Keratinocyte (primary cell): ENCODE data around the gene B4GALNT3. TPM values are rescaled to one million over a fixed set of nuclear protein-coding genes. Genes with fewer than 3 reads are reported as not detected.

Experiments used
- DNase-seq: peaks from one replicate; pipeline ENCODE4 v3.0.0-alpha.2; 2011; ENCODE audit warnings: low read depth, missing footprints, low spot score
- FAIRE-seq: peaks from 2 replicates; lab custom pipeline; 2011; peaks lifted over from hg19 to GRCh38; lab: Jason Lieb, UNC
- H2AFZ ChIP-seq: 2 replicates; pipeline ENCODE4 v1.6.0; 2012; ENCODE audit warnings: low read length, control low read depth, inconsistent platforms; ENCODE audit not compliant: control insufficient read depth
- H3K27ac ChIP-seq: 2 replicates; pipeline ENCODE4 v1.5.1; 2011; ENCODE audit warnings: low read length; ENCODE audit not compliant: control insufficient read depth, insufficient read depth
- H3K27me3 ChIP-seq: 3 replicates; pipeline ENCODE4 v1.6.0; 2011; ENCODE audit warnings: low read length; ENCODE audit not compliant: control insufficient read depth, insufficient read depth; ENCODE audit errors: extremely low read depth
- H3K36me3 ChIP-seq, 2 experiments: 2 replicates in 1 of 2; 3 replicates in 1 of 2; pipeline ENCODE4 v1.5.1; 2011; ENCODE audit warnings: low read length in 2 of 2, mild to moderate bottlenecking in 1 of 2; ENCODE audit not compliant: control insufficient read depth in 2 of 2, insufficient read depth in 2 of 2; ENCODE audit errors: extremely low read depth in 1 of 2
- H3K4me1 ChIP-seq: 3 replicates; pipeline ENCODE4 v1.5.1; 2011; ENCODE audit warnings: low read length; ENCODE audit not compliant: control insufficient read depth, insufficient read depth; ENCODE audit errors: extremely low read depth
- H3K4me2 ChIP-seq: 3 replicates; pipeline ENCODE4 v1.6.0; 2011; ENCODE audit warnings: low read depth, low read length; ENCODE audit not compliant: control insufficient read depth, insufficient read depth; ENCODE audit errors: extremely low read depth
- H3K4me3 ChIP-seq, 3 experiments: fragments of 200-600 bp in 1 of 3; sonication (generic) in 1 of 3; 2 replicates in 2 of 3; 3 replicates in 1 of 3; pipeline ENCODE4 v1.5.1; 2011 to 2016; ENCODE audit warnings: low read length in 3 of 3, mild to moderate bottlenecking in 3 of 3, control low read depth in 2 of 3, inconsistent platforms in 1 of 3, low read depth in 1 of 3, mixed read lengths in 1 of 3, mixed run types in 1 of 3, moderate library complexity in 1 of 3; ENCODE audit not compliant: control insufficient read depth in 2 of 3, insufficient read depth in 2 of 3; ENCODE audit errors: extremely low read depth in 1 of 3
- H3K79me2 ChIP-seq: 2 replicates; pipeline ENCODE4 v1.6.0; 2012; ENCODE audit warnings: low read length; ENCODE audit not compliant: control insufficient read depth, insufficient read depth
- H3K9ac ChIP-seq: 3 replicates; pipeline ENCODE4 v1.6.0; 2011; ENCODE audit warnings: low read length; ENCODE audit not compliant: control insufficient read depth, insufficient read depth; ENCODE audit errors: extremely low read depth
- H3K9me1 ChIP-seq: 3 replicates; pipeline ENCODE4 v1.6.0; 2011; ENCODE audit warnings: low read length; ENCODE audit not compliant: control insufficient read depth, insufficient read depth; ENCODE audit errors: extremely low read depth
- H3K9me3 ChIP-seq: 2 replicates; pipeline ENCODE4 v1.5.1; 2012; ENCODE audit warnings: low read depth, low read length; ENCODE audit not compliant: control insufficient read depth
- H4K20me1 ChIP-seq: 3 replicates; pipeline ENCODE4 v1.6.0; 2011; ENCODE audit warnings: low read length; ENCODE audit not compliant: control insufficient read depth, insufficient read depth; ENCODE audit errors: extremely low read depth
- CTCF ChIP-seq, 3 experiments: IDR thresholded peaks in 1 of 3; conservative IDR thresholded peaks in 1 of 3; optimal IDR thresholded peaks in 1 of 3; 2 replicates in 2 of 3; 3 replicates in 1 of 3; pipeline versions ENCODE3 to v1.5.1; 2011; ENCODE audit warnings: low read length in 3 of 3, mild to moderate bottlenecking in 3 of 3, moderate library complexity in 2 of 3, control low read depth in 1 of 3, inconsistent platforms in 1 of 3; ENCODE audit not compliant: insufficient read depth in 2 of 3; ENCODE audit errors: extremely low read depth in 1 of 3
- EZH2 ChIP-seq: IDR thresholded peaks from one replicate; pipeline ENCODE4 v1.6.1; 2012; ENCODE audit warnings: inconsistent platforms, mild to moderate bottlenecking, low read length, moderate library complexity
- dilution Hi-C: fragments of 300-500 bp; cut with MboI; formaldehyde crosslinking; loops from one replicate; pipeline ENCODE4 v1.7.0; 2020; ENCODE audit warnings: low sequenced_read_pairs; ENCODE audit not compliant: extremely low pct_ligation_motif_present
- polyA plus RNA-seq, 5 experiments: library from polyadenylated mRNA; depleted of rRNA in 3 of 5; stranded (reverse) in 3 of 5; stranded (forward) in 1 of 5; unstranded in 1 of 5; fragments of >200 nt; gene quantifications; 1 replicate in 1 of 5; 2 replicates in 3 of 5; 3 replicates in 1 of 5; pipeline versions ENCODE4 v1.2.1 to v1.2.3, GENCODE V29; 2011 to 2012; ENCODE audit warnings: missing spikeins in 2 of 5, low read depth in 1 of 5, low replicate concordance in 1 of 5

B4GALNT3 gene
- polyA plus RNA-seq, 1 donor (not counting 4 experiments of a cell fraction or from before 2014, with no cell fraction given) = 7.5 TPM

GRCh38 chr12:482061-482460, 22.3 kb downstream of the B4GALNT3 start:
- H3K4me2 ChIP-seq = no peak overlapping the region
- peaks cover 1 to 3% of the 10 kb centered on the region in 2 experiments for H3K36me3 ChIP-seq
- FAIRE-seq (no peak), DNase-seq (no peak)
- no peak overlapping the region for H3K9ac ChIP-seq
- H3K27ac ChIP-seq = no peak overlapping the region
- no peaks in the 10 kb centered on the region for H3K27me3 ChIP-seq
- H3K9me1 ChIP-seq = no peaks in the 10 kb centered on the region
- H2AFZ ChIP-seq = no peak overlapping the region
- H3K79me2 ChIP-seq = no peaks in the 10 kb centered on the region
- no peaks in the 10 kb centered on the region for H4K20me1 ChIP-seq
- no peak for TF ChIP-seq CTCF (optimal IDR thresholded peaks at IDR 0.05 in 1 of 3, IDR thresholded peaks at IDR 0.05 in 1 of 3, conservative IDR thresholded peaks at IDR 0.05 in 1 of 3; ENCODE audit: extremely low read depth in 1 of 3, insufficient read depth in 2 of 3, low read length in 3 of 3)
- TF ChIP-seq EZH2 = no peak
- H3K9me3 ChIP-seq = no peaks in the 10 kb centered on the region
- H3K4me3 ChIP-seq = no peak overlapping the region
- dilution Hi-C loops = no loop called here
- H3K4me1 ChIP-seq = no peaks in the 10 kb centered on the region

GRCh38 chr12:484096-484495, 24.4 kb downstream of the B4GALNT3 start:
- no peaks in the 10 kb centered on the region for H3K9me1 ChIP-seq
- no peaks in the 10 kb centered on the region for H3K79me2 ChIP-seq
- no peak for FAIRE-seq
- no peak for DNase-seq
- H2AFZ ChIP-seq = no peak overlapping the region
- no peaks in the 10 kb centered on the region for H3K4me1 ChIP-seq
- H3K4me2 ChIP-seq = no peak overlapping the region
- no peaks in the 10 kb centered on the region for H3K27me3 ChIP-seq
- peaks cover 0 to 1% of the 10 kb centered on the region in 2 experiments for H3K36me3 ChIP-seq
- no peak overlapping the region for H3K9ac ChIP-seq
- no peaks in the 10 kb centered on the region for H3K9me3 ChIP-seq
- dilution Hi-C loops = no loop called here
- TF ChIP-seq CTCF (optimal IDR thresholded peaks at IDR 0.05 in 1 of 3, IDR thresholded peaks at IDR 0.05 in 1 of 3, conservative IDR thresholded peaks at IDR 0.05 in 1 of 3; ENCODE audit: extremely low read depth in 1 of 3, insufficient read depth in 2 of 3, low read length in 3 of 3) (no peak), EZH2 (no peak)
- no peak overlapping the region for H3K27ac ChIP-seq
- H3K4me3 ChIP-seq = no peak overlapping the region
- no peaks in the 10 kb centered on the region for H4K20me1 ChIP-seq
